HG02970 (cell line): Measurements from ENCODE around the gene CHRNA7.
"Not testable (repeated sequence)": the region's sequence is repeated elsewhere in the genome, so short reads cannot be mapped to it uniquely, and the experiment has no call there.

Experiments
- ATAC-seq: cut with Tn5 transposase; IDR thresholded peaks from one replicate; pipeline ENCODE4 v1.9.1; 2021; ENCODE audit warnings: mild to moderate bottlenecking, moderate library complexity, moderate number of reproducible peaks; ENCODE audit not compliant: unreplicated experiment, low FRiP score

Gene CHRNA7

DNA sequence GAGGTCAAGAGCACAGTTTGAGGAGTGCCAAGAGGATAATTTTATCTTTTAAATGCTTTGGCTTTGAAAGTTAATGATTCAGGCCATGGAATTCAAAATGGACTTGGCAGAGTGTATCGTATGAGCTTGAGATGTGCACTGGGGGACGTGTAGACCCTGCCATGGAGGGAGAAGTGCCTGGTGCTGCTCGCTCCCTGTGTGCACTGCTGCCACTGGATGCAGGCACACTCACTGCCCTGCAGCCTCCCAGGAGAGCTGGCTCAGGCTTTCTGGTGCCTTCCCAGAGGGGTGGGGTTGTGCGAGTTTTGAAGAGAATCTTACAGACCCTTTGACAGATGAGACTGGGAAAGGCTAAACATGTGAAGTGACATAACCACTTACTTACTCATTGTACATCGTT is 135.5 kb downstream of the CHRNA7 start:
- ATAC-seq: not testable (repeated sequence)

- not testable (repeated sequence) for ATAC-seq
Measured at GRCh38 chr15:32166270-32166669, 136.0 kb downstream of the CHRNA7 start.

GRCh38 chr15:32167913-32168312 is 137.6 kb downstream of the CHRNA7 start:
- not testable (repeated sequence) for ATAC-seq

DNA sequence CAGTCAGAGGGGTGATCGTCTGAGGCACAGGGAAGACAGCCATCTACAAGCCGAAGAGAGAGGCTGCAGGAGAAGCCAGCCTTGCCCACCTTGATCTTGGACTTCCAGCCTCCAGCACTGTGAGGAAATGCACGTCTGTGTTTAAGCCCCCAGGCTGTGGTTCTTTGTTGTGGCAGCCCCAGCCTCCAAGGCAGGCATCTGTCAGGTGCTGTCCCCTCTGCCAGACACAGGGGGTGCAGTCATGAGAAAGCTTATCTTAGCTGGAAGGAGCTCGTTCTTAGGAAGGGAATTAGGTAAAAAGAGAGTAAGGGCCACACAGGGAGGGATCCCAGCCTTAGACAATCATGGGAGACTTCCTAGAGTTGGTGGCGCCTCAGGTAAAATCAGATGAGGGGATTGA is 150.3 kb downstream of the CHRNA7 start:
- ATAC-seq: not testable (repeated sequence)

DNA sequence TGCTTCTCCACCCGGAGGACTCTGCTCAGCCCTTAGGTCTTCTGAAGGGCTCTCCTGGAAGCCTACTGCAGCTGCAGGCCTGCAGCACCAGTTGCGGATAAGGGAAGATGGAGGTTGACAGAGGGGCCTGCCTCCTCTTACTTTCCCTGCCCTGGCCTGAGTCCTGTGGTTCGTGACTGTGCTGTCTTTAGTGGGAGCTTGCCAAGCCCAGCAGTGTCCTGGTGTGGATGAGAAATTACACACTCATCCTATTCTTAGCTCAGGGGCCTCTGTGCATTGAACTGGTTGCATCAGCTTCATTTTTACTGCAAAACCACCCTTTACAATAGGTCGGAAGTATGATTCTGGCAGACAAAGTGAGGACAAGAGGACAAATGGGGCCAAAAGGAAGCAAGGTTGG is 163.5 kb downstream of the CHRNA7 start:
- ATAC-seq: not testable (repeated sequence)

- ATAC-seq: not testable (repeated sequence)
Measured at GRCh38 chr15:32196206-32196605, 165.9 kb downstream of the CHRNA7 start.

DNA sequence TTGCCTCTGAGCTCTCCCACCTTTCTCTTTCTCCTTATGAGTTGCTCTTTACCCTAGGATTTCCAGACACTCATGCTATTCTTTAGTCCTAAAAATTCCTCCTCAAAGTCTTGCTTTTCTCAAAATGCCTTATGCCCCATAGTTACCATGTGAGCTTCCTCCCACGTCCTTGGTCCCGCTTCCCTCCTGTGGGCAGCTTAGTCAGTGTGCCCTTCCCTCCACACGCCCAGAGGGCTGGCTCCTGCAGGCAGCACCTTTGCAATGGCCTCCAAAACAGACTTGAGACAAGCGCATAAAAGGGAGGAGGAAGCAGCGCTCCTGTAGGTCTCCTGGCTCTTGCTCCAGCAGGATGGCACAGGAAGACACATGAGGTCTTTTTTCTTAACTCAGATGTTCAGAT is 168.6 kb downstream of the CHRNA7 start:
- not testable (repeated sequence) for ATAC-seq

GRCh38 chr15:32209081-32209480 is 178.8 kb downstream of the CHRNA7 start:
- not testable (repeated sequence) for ATAC-seq

DNA sequence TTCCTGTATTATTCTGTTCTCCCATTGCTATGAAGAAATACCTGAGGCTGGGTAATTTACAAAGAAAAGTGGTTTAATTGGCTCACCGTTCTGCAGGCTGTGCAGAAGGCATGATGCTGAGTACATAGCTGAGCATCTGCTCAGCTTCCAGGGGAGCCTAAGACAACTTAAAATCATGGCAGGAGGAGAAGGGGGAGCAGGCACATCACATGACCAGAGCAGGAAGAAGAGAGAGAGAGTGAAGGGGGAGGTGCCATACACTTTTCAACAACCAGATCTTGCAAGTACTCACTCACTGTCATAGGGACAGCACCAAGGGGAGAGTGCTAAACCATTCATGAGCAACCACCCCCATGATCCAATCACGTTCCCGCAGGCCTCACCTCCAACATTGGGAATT is 188.4 kb downstream of the CHRNA7 start:
- no peak for ATAC-seq
